Smooth muscle cell (in vitro differentiated cells): Measurements from ENCODE around the gene ITGA8. TPM values are rescaled to one million over a fixed set of nuclear protein-coding genes. Genes with fewer than 3 reads are reported as not detected.
"Not testable (repeated sequence)": the region's sequence is repeated elsewhere in the genome, so short reads cannot be mapped to it uniquely, and the experiment has no call there.

ENCODE experiments used
- DNase-seq: peaks from one replicate; lab custom pipeline; 2025; ENCODE audit not compliant: unreplicated experiment; lab: John Stamatoyannopoulos, UW
- H2AFZ ChIP-seq: fragments of 200-600 bp; sonication (generic); 2 replicates; pipeline ENCODE4 v1.6.0; 2016; ENCODE audit warnings: antibody characterized with exemption, low read depth, mild to moderate bottlenecking
- H3F3A ChIP-seq: fragments of 200-600 bp; sonication (generic); 2 replicates; pipeline ENCODE4 v1.6.0; 2017; ENCODE audit warnings: antibody characterized with exemption, low read depth
- H3K27ac ChIP-seq: fragments of 200-600 bp; sonication (generic); 2 replicates; pipeline ENCODE4 v1.5.1; 2016; ENCODE audit warnings: low read depth, mild to moderate bottlenecking
- H3K27me3 ChIP-seq: fragments of 200-600 bp; sonication (generic); 2 replicates; pipeline ENCODE4 v1.6.1; 2016; ENCODE audit warnings: low read depth, mild to moderate bottlenecking
- H3K36me3 ChIP-seq: fragments of 200-600 bp; sonication (generic); 2 replicates; pipeline ENCODE4 v1.5.1; 2016; ENCODE audit warnings: low read depth
- H3K4me1 ChIP-seq: fragments of 200-600 bp; sonication (generic); 2 replicates; pipeline ENCODE4 v1.5.1; 2016; ENCODE audit warnings: low read depth
- H3K4me2 ChIP-seq: fragments of 200-600 bp; sonication (generic); 2 replicates; pipeline ENCODE4 v1.6.0; 2016; ENCODE audit warnings: mild to moderate bottlenecking
- H3K4me3 ChIP-seq: fragments of 200-600 bp; sonication (generic); 2 replicates; pipeline ENCODE4 v1.5.1; 2016; ENCODE audit warnings: mild to moderate bottlenecking
- H3K79me2 ChIP-seq: fragments of 200-600 bp; sonication (generic); 2 replicates; pipeline ENCODE4 v1.6.0; 2016; ENCODE audit warnings: low read depth, mild to moderate bottlenecking
- H3K9ac ChIP-seq: fragments of 200-600 bp; sonication (generic); 2 replicates; pipeline ENCODE4 v1.6.0; 2016; ENCODE audit warnings: low read depth
- H3K9me3 ChIP-seq: fragments of 200-600 bp; sonication (generic); replicated peaks from 2 replicates; pipeline ENCODE4 v1.5.1; 2016; ENCODE audit warnings: low read depth
- H4K20me1 ChIP-seq: fragments of 200-600 bp; sonication (generic); 2 replicates; pipeline ENCODE4 v1.6.0; 2016; ENCODE audit warnings: low read depth
- WGBS: methylation state at CpG from one replicate; pipeline ENCODE4 v1.1.7; 2016; ENCODE audit warnings: low lambda C conversion rate; 5-methylcytosine and 5-hydroxymethylcytosine counted together
- polyA plus RNA-seq: library from polyadenylated mRNA; unstranded; fragments of >200 nt; fragmentation: Nextera tagmentation; extraction: Ambion mirVana; gene quantifications from 2 replicates; pipeline ENCODE4 v1.2.1, GENCODE V29; 2016
- total RNA-seq: library from RNA; depleted of rRNA; stranded (reverse); fragments of >200 nt; gene quantifications from 2 replicates; pipeline ENCODE4 v1.2.3, GENCODE V29; 2014
- TF ChIP-seq, protein P1 (sequence below): fragments of 200-600 bp; sonication (generic); IDR thresholded peaks from 2 replicates; pipeline ENCODE4 v1.5.1; 2017; ENCODE audit warnings: borderline replicate concordance, mild to moderate bottlenecking, antibody characterized with exemption; ENCODE audit not compliant: insufficient read depth, poor library complexity, severe bottlenecking

Gene ITGA8
- total RNA-seq: 0.36 and 0.45 TPM in 2 replicates
- polyA plus RNA-seq: 0.02 and 0.14 TPM in 2 replicates

GRCh38 chr10:15719899-15720634, at the start of gene ITGA8:
TSS of gene ITGA8 (minus strand) at chr10:15719922. CDS start at chr10:15719771, 151 bp downstream.
- Histone ChIP-seq H3K9ac (no peak within 1 kb of the TSS), H3K36me3 (no peaks in the 10 kb centered on the region), H3K4me1 (no peaks in the 10 kb centered on the region), H3K27me3 (peaks cover 42% of the 10 kb centered on the region), H3K9me3 (no peaks in the 10 kb centered on the region), H2AFZ (peak within 1 kb of the TSS; percentile 62), H3K4me3 (peak within 1 kb of the TSS; percentile 60), H3K4me2 (peak within 1 kb of the TSS; percentile 96), H3K79me2 (no peaks in the 10 kb centered on the region), H4K20me1 (no peaks in the 10 kb centered on the region), H3F3A (no peaks in the 10 kb centered on the region), H3K27ac (no peak within 1 kb of the TSS)
- DNase-seq: no peak
- TF ChIP-seq, protein P1, sequence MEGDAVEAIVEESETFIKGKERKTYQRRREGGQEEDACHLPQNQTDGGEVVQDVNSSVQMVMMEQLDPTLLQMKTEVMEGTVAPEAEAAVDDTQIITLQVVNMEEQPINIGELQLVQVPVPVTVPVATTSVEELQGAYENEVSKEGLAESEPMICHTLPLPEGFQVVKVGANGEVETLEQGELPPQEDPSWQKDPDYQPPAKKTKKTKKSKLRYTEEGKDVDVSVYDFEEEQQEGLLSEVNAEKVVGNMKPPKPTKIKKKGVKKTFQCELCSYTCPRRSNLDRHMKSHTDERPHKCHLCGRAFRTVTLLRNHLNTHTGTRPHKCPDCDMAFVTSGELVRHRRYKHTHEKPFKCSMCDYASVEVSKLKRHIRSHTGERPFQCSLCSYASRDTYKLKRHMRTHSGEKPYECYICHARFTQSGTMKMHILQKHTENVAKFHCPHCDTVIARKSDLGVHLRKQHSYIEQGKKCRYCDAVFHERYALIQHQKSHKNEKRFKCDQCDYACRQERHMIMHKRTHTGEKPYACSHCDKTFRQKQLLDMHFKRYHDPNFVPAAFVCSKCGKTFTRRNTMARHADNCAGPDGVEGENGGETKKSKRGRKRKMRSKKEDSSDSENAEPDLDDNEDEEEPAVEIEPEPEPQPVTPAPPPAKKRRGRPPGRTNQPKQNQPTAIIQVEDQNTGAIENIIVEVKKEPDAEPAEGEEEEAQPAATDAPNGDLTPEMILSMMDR: peak; percentile 42
- 24% methylated on average over 23 of the region's 33 CpGs for WGBS

- Histone ChIP-seq H3K9ac (no peak overlapping the region), H3K27ac (no peak overlapping the region), H3K27me3 (no peaks in the 10 kb centered on the region), H3K79me2 (no peaks in the 10 kb centered on the region), H3K4me2 (no peak overlapping the region), H3K4me1 (no peaks in the 10 kb centered on the region), H2AFZ (no peak overlapping the region), H3K36me3 (no peaks in the 10 kb centered on the region), H3K4me3 (no peak overlapping the region), H3F3A (no peaks in the 10 kb centered on the region), H3K9me3 (no peaks in the 10 kb centered on the region), H4K20me1 (no peaks in the 10 kb centered on the region)
- no peak for DNase-seq
- WGBS: 93% methylated on average over 2 of the region's 2 CpGs
- TF ChIP-seq, protein P1: no peak
Measured at GRCh38 chr10:15764892-15765454, 45.3 kb upstream of the ITGA8 start.

GRCh38 chr10:15763006-15763405, 43.3 kb upstream of the ITGA8 start:
- Histone ChIP-seq H3K4me1 (no peaks in the 10 kb centered on the region), H3F3A (no peaks in the 10 kb centered on the region), H3K4me2 (no peak overlapping the region), H2AFZ (no peak overlapping the region), H3K9ac (no peak overlapping the region), H3K4me3 (no peak overlapping the region), H3K27me3 (peaks cover under 1% of the 10 kb centered on the region), H4K20me1 (no peaks in the 10 kb centered on the region), H3K9me3 (no peaks in the 10 kb centered on the region), H3K36me3 (no peaks in the 10 kb centered on the region), H3K27ac (no peak overlapping the region), H3K79me2 (no peaks in the 10 kb centered on the region)
- DNase-seq: no peak
- 97% methylated on average over 8 of the region's 8 CpGs for WGBS
- TF ChIP-seq, protein P1: no peak

DNA sequence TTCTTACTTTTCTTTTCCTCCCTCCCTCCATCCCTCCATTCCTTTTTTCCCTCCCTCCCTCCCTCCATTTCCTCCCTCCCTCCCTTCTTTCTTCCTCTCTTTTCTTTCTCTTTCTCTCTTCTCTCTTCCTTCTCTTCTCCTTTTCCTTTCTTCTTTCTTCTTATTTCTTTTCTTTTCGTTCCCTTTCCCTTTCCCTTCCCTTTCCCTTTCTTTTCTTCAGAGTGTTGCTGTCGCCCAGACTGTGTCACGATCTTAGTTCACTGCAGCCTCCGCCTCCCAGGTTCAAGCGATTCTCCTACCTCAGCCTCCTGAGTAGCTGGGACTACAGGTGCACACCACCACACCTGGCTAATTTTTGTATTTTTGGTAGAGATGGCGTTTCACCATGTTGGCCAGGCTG, 42.5 kb upstream of the ITGA8 start:
- not testable (repeated sequence) for H3F3A ChIP-seq, H3K4me3 ChIP-seq, H2AFZ ChIP-seq, H3K9ac ChIP-seq, H3K27ac ChIP-seq, H4K20me1 ChIP-seq, H3K4me2 ChIP-seq, H3K36me3 ChIP-seq, H3K9me3 ChIP-seq, H3K4me1 ChIP-seq, H3K79me2 ChIP-seq, H3K27me3 ChIP-seq, DNase-seq
- WGBS: 96% methylated on average over 6 of the region's 6 CpGs

DNA sequence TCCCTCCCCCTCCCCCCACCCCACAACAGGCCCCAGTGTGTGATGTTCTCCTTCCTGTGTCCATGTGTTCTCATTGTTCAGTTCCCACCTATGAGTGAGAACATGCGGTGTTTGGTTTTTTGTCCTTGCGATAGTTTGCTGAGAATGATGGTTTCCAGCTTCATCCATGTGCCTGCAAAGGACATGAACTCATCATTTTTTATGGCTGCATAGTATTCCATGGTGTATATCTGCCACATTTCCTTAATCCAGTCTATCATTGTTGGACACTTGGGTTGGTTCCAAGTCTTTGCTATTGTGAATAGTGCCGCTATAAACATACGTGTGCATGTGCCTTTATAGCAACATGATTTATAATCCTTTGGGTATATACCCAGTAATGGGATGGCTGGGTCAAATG, 41.5 kb upstream of the ITGA8 start:
- not testable (repeated sequence) for H3K4me2 ChIP-seq, H3K4me3 ChIP-seq, H3K27ac ChIP-seq, H3F3A ChIP-seq, H3K4me1 ChIP-seq, H4K20me1 ChIP-seq, H2AFZ ChIP-seq, H3K9ac ChIP-seq, H3K36me3 ChIP-seq, DNase-seq, H3K9me3 ChIP-seq, H3K79me2 ChIP-seq, H3K27me3 ChIP-seq
- 95% methylated on average over 4 of the region's 4 CpGs for WGBS
